CD4-positive, alpha-beta T cell treated with Interferon alpha-2 for 1 hour (primary cell): Measurements from ENCODE around the gene PXDC1.
"Not testable (repeated sequence)": the region's sequence is repeated elsewhere in the genome, so short reads cannot be mapped to it uniquely, and the experiment has no call there.

ENCODE experiments used
- DNase-seq, 2 donors: peaks; one replicate each; pipeline ENCODE4 v3.0.0-alpha.2; 2020 to 2022

The PXDC1 gene

DNA sequence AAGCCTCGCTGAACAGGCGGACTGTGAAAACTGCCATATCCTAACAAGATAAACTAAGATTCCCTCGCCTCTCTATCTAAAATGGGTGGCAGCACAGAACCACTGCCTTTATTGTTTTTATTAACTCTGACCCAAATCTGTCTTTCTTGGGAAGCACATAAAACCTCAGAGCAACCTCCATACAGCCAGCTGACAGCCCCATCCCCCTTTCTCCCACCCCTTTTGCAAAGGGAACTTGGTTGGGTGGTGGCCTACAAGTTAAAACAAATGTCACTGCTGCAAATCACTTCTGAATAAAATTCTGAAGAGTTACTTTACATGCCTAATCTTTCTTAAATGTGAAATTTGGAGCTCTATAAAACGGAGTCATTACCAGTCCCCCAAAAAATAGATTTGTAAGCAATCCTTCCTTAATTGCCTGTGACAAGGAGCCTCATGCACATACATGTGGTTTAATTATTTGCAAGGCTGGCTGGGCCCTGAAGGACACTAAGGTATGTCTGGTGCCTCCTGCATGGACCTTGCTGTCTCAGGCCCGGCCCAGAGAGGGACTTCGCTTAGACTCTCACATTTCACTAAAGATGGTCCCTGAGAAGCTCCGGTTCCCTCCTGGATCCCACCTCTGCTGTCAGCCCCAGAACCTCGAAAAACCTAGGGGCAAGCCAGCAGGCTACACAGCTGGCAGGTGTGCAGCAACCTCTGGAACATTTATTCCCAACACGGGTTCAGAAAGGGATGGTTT, 21.7 kb downstream of the PXDC1 start:
- no peak for DNase-seq

GRCh38 chr6:3727593-3728108, 23.9 kb downstream of the PXDC1 start:
- no peak for DNase-seq

- no peak for DNase-seq
These were observed 24.5 kb downstream of the PXDC1 start for GRCh38 chr6:3727036-3727435.

- no peak for DNase-seq
These were observed 25.1 kb downstream of the PXDC1 start for GRCh38 chr6:3726421-3726820.

DNA sequence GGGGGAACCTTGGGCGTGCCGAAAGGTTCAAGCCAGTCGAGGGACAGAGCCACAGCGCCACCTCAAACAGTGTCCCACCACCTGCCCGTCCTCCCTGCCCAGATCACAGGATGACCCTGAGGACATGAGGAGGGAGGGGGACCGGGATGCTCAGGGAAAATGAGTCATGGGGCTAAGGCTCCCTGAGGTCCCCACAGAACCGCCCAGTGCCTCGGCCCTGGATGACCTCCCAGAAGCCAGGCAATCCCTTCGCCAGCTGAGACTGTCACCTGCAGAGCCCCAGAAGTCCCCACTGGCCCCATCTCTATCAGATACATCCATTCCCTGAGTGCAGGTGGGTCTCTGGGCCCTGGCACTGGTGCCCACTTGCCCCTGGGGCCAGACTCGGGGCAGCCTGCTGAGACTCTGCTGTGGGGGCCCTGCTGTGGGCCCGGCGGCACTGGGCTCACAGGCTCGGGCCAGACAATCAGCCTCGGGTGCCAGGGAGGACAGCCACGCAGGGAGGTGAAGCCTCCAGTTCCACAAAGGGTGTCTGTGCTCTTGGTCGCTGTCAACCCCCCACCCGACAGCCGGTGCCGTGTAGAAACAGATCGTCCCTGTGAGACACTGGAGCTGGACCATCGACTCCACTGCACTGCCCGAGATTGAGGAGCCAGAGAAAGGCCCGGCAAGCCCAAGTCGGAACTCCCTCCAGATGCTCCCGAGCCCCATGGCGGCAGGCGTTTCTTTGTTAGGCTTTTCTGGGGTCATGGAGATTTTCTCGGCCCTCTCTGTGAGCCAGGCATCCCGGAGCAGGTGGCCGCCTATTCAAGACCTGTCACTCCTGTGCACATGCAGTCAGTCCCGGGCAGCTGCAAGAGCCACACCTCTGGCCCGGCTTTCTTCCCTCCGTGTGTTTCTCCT, 26.1 kb downstream of the PXDC1 start:
- no peak for DNase-seq

DNA sequence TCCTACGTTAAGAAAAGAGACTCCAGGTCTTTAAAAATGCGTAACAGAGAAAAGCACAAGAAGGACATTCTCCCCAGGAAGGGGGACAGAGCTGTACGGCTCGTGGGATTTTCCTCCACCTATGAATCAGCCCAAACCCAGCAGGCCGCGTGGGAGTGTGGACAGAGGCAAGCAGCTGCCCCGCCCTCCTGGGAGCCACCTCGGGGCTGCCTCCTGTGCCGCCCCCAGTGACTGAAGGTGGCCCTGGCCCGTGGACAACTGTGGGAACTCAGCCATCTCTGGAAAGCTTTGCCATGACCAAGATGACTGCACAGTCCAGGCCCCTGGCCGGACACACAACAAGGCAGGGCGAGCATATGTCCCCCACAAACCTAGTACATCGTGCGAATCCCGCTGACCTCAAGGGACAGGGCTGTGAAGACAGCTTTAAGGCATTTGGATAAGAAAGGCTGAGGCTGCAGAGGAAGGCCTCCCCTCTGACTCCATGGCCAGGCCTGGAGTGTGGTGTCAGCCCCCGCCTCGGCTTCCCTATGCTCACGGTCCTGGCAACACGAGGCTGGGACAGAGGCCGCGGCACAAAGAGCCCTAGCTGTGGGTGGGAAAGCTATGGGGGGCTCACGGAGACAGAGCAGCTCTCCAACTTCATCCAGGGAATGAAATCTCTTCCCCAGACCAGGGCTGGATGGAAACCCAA, 26.9 kb downstream of the PXDC1 start:
- DNase-seq = no peak

DNA sequence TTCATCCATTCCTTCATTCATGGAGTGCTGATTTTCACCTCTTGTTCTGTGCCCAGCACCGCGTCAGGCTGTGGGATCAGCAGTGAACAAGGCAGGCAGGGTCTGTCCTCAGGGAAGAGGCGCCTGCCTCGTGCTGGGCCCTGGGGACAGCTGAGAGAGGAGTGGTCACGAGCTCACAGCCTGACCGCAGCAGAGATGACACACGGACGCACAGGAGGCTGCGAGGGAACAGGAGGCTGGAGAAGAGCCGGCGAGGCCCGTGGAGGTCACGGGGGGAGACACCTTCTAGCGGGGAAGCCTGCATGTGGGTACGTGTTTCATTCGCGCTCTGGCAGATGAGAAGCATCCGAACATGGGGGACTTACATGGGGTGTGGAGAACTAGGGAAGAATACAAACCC, 27.5 kb downstream of the PXDC1 start:
- no peak for DNase-seq

- no peak for DNase-seq
These were observed 28.3 kb downstream of the PXDC1 start for GRCh38 chr6:3723251-3723650.

DNA sequence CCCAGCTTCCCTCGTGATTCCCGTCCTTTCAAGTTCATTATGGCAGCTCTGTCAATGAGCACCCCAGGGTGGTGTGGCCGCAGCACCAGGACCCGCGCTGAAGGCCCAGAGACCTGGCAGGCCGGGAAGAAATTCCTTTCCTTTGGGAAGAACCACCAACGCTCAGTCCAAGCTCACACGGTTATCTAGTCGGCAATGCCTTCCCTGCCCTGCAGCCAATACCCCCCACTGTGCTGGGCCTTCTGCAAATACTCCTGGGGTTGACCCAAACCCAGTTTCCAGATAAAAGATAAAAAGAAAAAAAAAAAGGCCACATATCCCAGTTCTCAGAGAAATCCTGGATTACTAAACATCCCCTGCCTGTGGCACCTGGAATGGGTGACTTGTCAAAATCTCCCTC, 28.7 kb downstream of the PXDC1 start:
- DNase-seq = no peak

GRCh38 chr6:3721810-3722621, 29.5 kb downstream of the PXDC1 start:
- no peak for DNase-seq

DNA sequence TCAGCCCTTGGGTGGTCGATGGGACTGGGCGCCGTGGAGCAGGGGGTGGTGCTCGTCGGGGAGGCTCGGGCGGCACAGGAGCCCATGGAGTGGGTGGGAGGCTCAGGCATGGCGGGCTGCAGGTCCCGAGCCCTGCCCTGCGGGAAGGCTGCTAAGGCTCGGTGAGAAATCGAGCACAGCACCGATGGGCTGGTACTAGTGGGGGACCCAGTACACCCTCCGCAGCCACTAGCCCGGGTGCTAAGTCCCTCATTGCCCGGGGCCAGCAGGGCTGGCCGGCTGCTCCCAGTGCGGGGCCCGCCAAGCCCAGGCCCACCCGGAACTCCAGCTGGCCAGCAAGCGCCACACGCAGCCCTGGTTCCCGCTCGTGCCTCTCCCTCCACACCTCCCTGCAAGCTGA, 30.7 kb downstream of the PXDC1 start:
- DNase-seq = not testable (repeated sequence)

GRCh38 chr6:3719462-3720308, 31.8 kb downstream of the PXDC1 start:
- no peak for DNase-seq

GRCh38 chr6:3718407-3718806, 33.1 kb downstream of the PXDC1 start:
- no peak for DNase-seq

GRCh38 chr6:3715285-3715684, 36.2 kb downstream of the PXDC1 start:
- DNase-seq = no peak

DNA sequence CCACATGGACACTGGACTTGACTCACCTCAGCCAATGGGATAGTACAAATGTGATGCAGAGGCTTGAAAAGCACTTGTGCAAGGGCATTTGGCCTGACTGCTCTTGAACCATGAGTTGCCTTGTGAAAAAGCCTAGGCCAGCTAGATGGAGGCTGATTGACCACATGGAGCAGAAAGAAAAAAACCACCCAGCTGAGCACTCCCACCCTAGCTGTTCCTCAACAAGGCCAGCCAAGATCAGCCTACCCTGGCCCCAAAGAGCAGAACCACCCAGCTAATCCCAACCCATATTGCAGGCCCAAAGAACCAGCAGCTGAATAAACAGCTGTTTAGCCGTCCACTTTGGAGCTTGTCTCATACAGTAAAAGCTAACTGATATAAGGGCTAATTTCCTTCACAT, 36.7 kb downstream of the PXDC1 start:
- no peak for DNase-seq

DNA sequence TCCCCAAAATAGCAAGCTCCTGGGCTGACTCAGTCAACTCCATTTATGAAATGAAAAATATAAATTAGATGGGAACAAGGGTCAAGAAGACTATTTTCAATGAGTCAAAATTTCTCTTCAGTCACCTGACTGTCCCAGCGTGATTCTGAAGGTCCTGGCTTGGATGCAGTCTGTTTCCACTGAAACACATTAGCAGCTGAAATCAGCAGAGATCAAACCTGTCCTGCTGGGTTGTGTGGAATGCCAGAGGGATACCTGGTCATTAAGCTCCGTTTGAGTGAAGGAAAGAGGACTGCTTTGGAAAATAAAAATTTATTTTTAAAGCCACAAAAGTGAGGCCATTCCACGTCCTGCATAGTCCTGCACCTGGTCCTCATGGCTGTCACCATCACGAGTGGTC, 37.4 kb downstream of the PXDC1 start:
- DNase-seq = no peak

DNA sequence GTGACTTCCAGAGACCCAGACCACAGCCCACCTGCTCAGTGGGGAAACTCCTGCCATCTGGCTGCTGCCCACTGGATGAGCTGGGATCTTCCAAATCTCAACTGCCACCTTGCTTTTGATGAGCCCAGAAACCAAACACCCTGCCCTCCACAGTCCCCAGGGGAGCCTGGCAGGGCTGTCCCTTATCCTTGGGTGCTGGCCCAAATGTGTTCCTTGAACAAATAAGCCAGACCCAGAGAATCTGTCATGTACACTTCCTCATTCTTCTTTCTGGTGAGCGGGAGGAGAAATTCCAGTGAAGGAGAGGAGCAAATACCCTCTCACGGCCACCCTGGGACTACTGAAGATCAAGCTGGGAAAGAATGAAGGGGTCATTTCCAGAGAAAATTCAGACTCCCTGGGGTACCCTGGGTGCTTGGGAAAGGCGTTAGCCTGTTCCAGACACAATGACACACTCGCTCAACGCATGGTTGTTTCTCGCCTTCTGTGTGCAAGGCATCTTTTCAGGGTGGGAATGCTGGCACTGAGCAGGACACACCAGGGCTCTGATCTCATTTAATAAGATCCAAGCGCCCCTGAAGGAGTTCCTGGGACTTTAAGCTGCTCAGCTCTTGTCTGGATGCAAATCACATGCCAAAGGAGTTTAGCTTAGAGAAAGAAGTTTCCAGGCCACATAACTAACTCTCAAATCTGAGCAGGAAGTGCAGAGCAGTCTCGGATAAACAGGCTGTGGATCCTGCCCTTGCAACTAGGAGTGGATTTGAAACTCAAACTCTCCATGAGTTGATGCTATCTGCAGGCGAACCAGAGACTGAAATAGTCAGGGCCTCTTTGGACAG, 38.5 kb downstream of the PXDC1 start:
- DNase-seq = no peak

- no peak for DNase-seq
These were observed 39.7 kb downstream of the PXDC1 start for GRCh38 chr6:3711776-3712175.

DNA sequence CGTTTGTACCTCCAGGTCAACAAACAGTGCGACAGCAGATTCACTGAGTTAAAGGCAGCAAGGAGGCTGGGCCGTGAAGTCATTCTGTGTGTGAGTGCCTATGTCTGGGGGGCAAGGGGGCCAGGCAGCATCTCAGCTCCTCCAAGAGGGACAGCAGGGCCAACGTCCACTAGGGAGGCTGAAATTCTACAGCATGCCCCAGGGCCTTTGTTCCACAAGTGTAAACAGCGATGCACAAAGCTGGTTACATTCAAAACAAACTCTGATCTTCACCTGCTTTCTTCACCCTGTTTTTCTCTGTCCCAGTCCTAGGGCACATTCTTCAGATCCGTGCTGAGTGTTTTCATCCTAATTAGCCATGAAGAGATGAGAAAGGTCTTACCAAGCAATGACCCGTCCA, 41.1 kb downstream of the PXDC1 start:
- DNase-seq = no peak

GRCh38 chr6:3708540-3708939, 43.0 kb downstream of the PXDC1 start:
- DNase-seq = no peak
